K562 (cell line): ENCODE measurements around the gene LMBRD1. TPM values are rescaled to one million over a fixed set of nuclear protein-coding genes. Genes with fewer than 3 reads are reported as not detected.

Experiments used
- CLOCK ChIP-seq: fragments of 250-450 bp; sonication (Bioruptor Pico); IDR thresholded peaks from 2 replicates; pipeline ENCODE4 v1.4.0; 2020; ENCODE audit warnings: mild to moderate bottlenecking, moderate library complexity, borderline replicate concordance
- DDX20 ChIP-seq: fragments of 450-650 bp; IDR thresholded peaks from 2 replicates; pipeline ENCODE4 v1.6.1; 2016; ENCODE audit warnings: missing genetic modification characterization, low read depth, mild to moderate bottlenecking, missing compliant biosample characterization, moderate library complexity
- HOMEZ ChIP-seq: fragments of 250-450 bp; sonication (Bioruptor Pico); IDR thresholded peaks from 2 replicates; pipeline ENCODE4 v1.4.0; 2020; ENCODE audit warnings: mild to moderate bottlenecking, moderate library complexity
- IRF1 ChIP-seq: sonication (generic); formaldehyde crosslinking; IDR thresholded peaks from 2 replicates; pipeline ENCODE4 v1.8.0; 2022; ENCODE audit warnings: missing genetic modification reagents, mild to moderate bottlenecking, borderline replicate concordance
- KLF10 ChIP-seq: fragments of 250-450 bp; sonication (Bioruptor Pico); IDR thresholded peaks from 2 replicates; pipeline ENCODE4 v1.6.1; 2021; ENCODE audit warnings: matching md5 sums
- MCM2 ChIP-seq: fragments of 450-650 bp; IDR thresholded peaks from 2 replicates; pipeline ENCODE4 v1.6.1; 2017; ENCODE audit warnings: low read depth, mild to moderate bottlenecking
- NR1H2 ChIP-seq: sonication (generic); formaldehyde crosslinking; IDR thresholded peaks from 2 replicates; pipeline ENCODE4 v1.4.0; 2020; ENCODE audit warnings: mild to moderate bottlenecking, missing genetic modification reagents
- TEAD2 ChIP-seq: fragments of 450-650 bp; IDR thresholded peaks from 2 replicates; pipeline ENCODE4 v1.6.1; 2016; ENCODE audit warnings: missing genetic modification characterization, control low read depth, missing compliant biosample characterization
- ZNF592 ChIP-seq: fragments of 450-650 bp; IDR thresholded peaks from 2 replicates; pipeline ENCODE4 v1.6.1; 2017; ENCODE audit warnings: antibody characterized with exemption, mild to moderate bottlenecking
- polyA plus RNA-seq, 8 experiments: library from polyadenylated mRNA; depleted of rRNA in 4 of 8; stranded (reverse) in 5 of 8; unstranded in 3 of 8; fragments of >200 nt; fragmentation: Nextera tagmentation in 2 of 8; fragmentation: Illumina TruSeq in 1 of 8; extraction: Ambion mirVana in 2 of 8; extraction: Trizol in 1 of 8; gene quantifications; 2 replicates each; pipeline versions ENCODE4 v1.2.1 to v1.2.3, GENCODE V29; 2011 to 2014; ENCODE audit warnings: inconsistent platforms in 1 of 8, missing spikeins in 1 of 8
- total RNA-seq, 7 experiments: library from RNA; depleted of rRNA in 6 of 7; stranded (reverse); fragments of >200 nt in 6 of 7; fragmentation: Illumina TruSeq in 2 of 7; extraction: Trizol in 2 of 7; gene quantifications; 2 replicates each; pipeline versions ENCODE4 v1.2.1 to v1.2.3, GENCODE V29; 2011 to 2021; ENCODE audit warnings: low replicate concordance in 1 of 7

Gene LMBRD1
- total and polyA plus RNA-seq, 9 of the 15 experiments (the other 6 are each of a cell fraction or from before 2014, with no cell fraction given) = 14.0 to 85.2 (median 26.5) TPM

- TF ChIP-seq ZNF592 (no peak), CLOCK (CRISPR knock-in tag) (no peak), MCM2 (no peak), IRF1 (CRISPR knock-in tag) (no peak), HOMEZ (no peak), DDX20 (tag) (no peak), NR1H2 (CRISPR knock-in tag) (no peak), KLF10 (CRISPR knock-in tag) (no peak), TEAD2 (tag) (no peak)
Observed at GRCh38 chr6:69775585-69775849, 21.3 kb downstream of the LMBRD1 start (continued).
